ENCODE results near the gene NEURL1B.

NEURL1B gene

GRCh38 chr5:172725785-172726184 is 84.7 kb downstream of the NEURL1B start:
- DNase-seq (ENCODE audit: insufficient read length) (no peak), FAIRE-seq (no peak)
- TF ChIP-seq POLR2AphosphoS5 (IDR thresholded peaks at IDR 0.05; ENCODE audit: low read depth, low read length) (no peak), TAF1 (IDR thresholded peaks at IDR 0.05; ENCODE audit: borderline replicate concordance, low read depth, low read length) (no peak), POLR2A (IDR thresholded peaks at IDR 0.05; ENCODE audit: low read depth, low read length) (no peak)

GRCh38 chr5:172726966-172727365 is 85.9 kb downstream of the NEURL1B start:
- FAIRE-seq: no peak
- no peak for TF ChIP-seq TAF1 (IDR thresholded peaks at IDR 0.05; ENCODE audit: borderline replicate concordance, low read depth, low read length)
- no peak for TF ChIP-seq POLR2AphosphoS5 (IDR thresholded peaks at IDR 0.05; ENCODE audit: low read depth, low read length)
- TF ChIP-seq POLR2A (IDR thresholded peaks at IDR 0.05; ENCODE audit: low read depth, low read length): no peak
- DNase-seq (ENCODE audit: insufficient read length): no peak

GRCh38 chr5:172727551-172727950 is 86.5 kb downstream of the NEURL1B start:
- TF ChIP-seq POLR2AphosphoS5 (IDR thresholded peaks at IDR 0.05; ENCODE audit: low read depth, low read length) (no peak), TAF1 (IDR thresholded peaks at IDR 0.05; ENCODE audit: borderline replicate concordance, low read depth, low read length) (no peak), POLR2A (IDR thresholded peaks at IDR 0.05; ENCODE audit: low read depth, low read length) (no peak)
- no peak for FAIRE-seq
- no peak for DNase-seq (ENCODE audit: insufficient read length)

GRCh38 chr5:172728481-172729241 is 87.6 kb downstream of the NEURL1B start:
- DNase-seq (ENCODE audit: insufficient read length) (no peak), FAIRE-seq (no peak)
- TF ChIP-seq POLR2A (IDR thresholded peaks at IDR 0.05; ENCODE audit: low read depth, low read length) (no peak), POLR2AphosphoS5 (IDR thresholded peaks at IDR 0.05; ENCODE audit: low read depth, low read length) (no peak), TAF1 (IDR thresholded peaks at IDR 0.05; ENCODE audit: borderline replicate concordance, low read depth, low read length) (no peak)

- DNase-seq (ENCODE audit: insufficient read length) (no peak), FAIRE-seq (no peak)
- no peak for TF ChIP-seq POLR2A (IDR thresholded peaks at IDR 0.05; ENCODE audit: low read depth, low read length)
- no peak for TF ChIP-seq TAF1 (IDR thresholded peaks at IDR 0.05; ENCODE audit: borderline replicate concordance, low read depth, low read length)
- TF ChIP-seq POLR2AphosphoS5 (IDR thresholded peaks at IDR 0.05; ENCODE audit: low read depth, low read length): no peak
Observed at GRCh38 chr5:172729588-172729987, 88.5 kb downstream of the NEURL1B start.

GRCh38 chr5:172730222-172730621 is 89.2 kb downstream of the NEURL1B start:
- TF ChIP-seq TAF1 (IDR thresholded peaks at IDR 0.05; ENCODE audit: borderline replicate concordance, low read depth, low read length) (no peak), POLR2AphosphoS5 (IDR thresholded peaks at IDR 0.05; ENCODE audit: low read depth, low read length) (no peak), POLR2A (IDR thresholded peaks at IDR 0.05; ENCODE audit: low read depth, low read length) (no peak)
- DNase-seq (ENCODE audit: insufficient read length) (no peak), FAIRE-seq (no peak)

GRCh38 chr5:172730981-172731679 is 90.1 kb downstream of the NEURL1B start:
- peak; percentile 63 for FAIRE-seq
- no peak for DNase-seq (ENCODE audit: insufficient read length)
- TF ChIP-seq TAF1 (IDR thresholded peaks at IDR 0.05; ENCODE audit: borderline replicate concordance, low read depth, low read length) (no peak), POLR2A (IDR thresholded peaks at IDR 0.05; ENCODE audit: low read depth, low read length) (no peak), POLR2AphosphoS5 (IDR thresholded peaks at IDR 0.05; ENCODE audit: low read depth, low read length) (no peak)

GRCh38 chr5:172731680-172732074 is 90.6 kb downstream of the NEURL1B start:
- no peak for FAIRE-seq
- TF ChIP-seq POLR2AphosphoS5 (IDR thresholded peaks at IDR 0.05; ENCODE audit: low read depth, low read length) (no peak), POLR2A (IDR thresholded peaks at IDR 0.05; ENCODE audit: low read depth, low read length) (no peak), TAF1 (IDR thresholded peaks at IDR 0.05; ENCODE audit: borderline replicate concordance, low read depth, low read length) (no peak)
- DNase-seq (ENCODE audit: insufficient read length): no peak

GRCh38 chr5:172732201-172732865 is 91.3 kb downstream of the NEURL1B start:
- FAIRE-seq: no peak

GRCh38 chr5:172733131-172733973 is 92.3 kb downstream of the NEURL1B start:
- TF ChIP-seq TAF1 (IDR thresholded peaks at IDR 0.05; ENCODE audit: borderline replicate concordance, low read depth, low read length) (no peak), POLR2AphosphoS5 (IDR thresholded peaks at IDR 0.05; ENCODE audit: low read depth, low read length) (no peak), POLR2A (IDR thresholded peaks at IDR 0.05; ENCODE audit: low read depth, low read length) (no peak)
- FAIRE-seq: no peak
- no peak for DNase-seq (ENCODE audit: insufficient read length)

More at GRCh38 chr5:172732201-172732865, 91.3 kb downstream of the NEURL1B start:
- TF ChIP-seq POLR2AphosphoS5 (IDR thresholded peaks at IDR 0.05; ENCODE audit: low read depth, low read length) (no peak), POLR2A (IDR thresholded peaks at IDR 0.05; ENCODE audit: low read depth, low read length) (no peak), TAF1 (IDR thresholded peaks at IDR 0.05; ENCODE audit: borderline replicate concordance, low read depth, low read length) (no peak)
- DNase-seq (ENCODE audit: insufficient read length): no peak

GRCh38 chr5:172733974-172734346 is 92.9 kb downstream of the NEURL1B start:
- TF ChIP-seq TAF1 (IDR thresholded peaks at IDR 0.05; ENCODE audit: borderline replicate concordance, low read depth, low read length): no peak
- TF ChIP-seq POLR2A (IDR thresholded peaks at IDR 0.05; ENCODE audit: low read depth, low read length): no peak
- no peak for TF ChIP-seq POLR2AphosphoS5 (IDR thresholded peaks at IDR 0.05; ENCODE audit: low read depth, low read length)
- DNase-seq (ENCODE audit: insufficient read length): no peak
- no peak for FAIRE-seq

All from GM12892 (cell line).